ENCODE results near the gene SLC25A22. TPM values are rescaled to one million over a fixed set of nuclear protein-coding genes. Genes with fewer than 3 reads are reported as not detected.

Gene SLC25A22
- polyA plus RNA-seq, 1 experiment, result 25.5 TPM

DNA sequence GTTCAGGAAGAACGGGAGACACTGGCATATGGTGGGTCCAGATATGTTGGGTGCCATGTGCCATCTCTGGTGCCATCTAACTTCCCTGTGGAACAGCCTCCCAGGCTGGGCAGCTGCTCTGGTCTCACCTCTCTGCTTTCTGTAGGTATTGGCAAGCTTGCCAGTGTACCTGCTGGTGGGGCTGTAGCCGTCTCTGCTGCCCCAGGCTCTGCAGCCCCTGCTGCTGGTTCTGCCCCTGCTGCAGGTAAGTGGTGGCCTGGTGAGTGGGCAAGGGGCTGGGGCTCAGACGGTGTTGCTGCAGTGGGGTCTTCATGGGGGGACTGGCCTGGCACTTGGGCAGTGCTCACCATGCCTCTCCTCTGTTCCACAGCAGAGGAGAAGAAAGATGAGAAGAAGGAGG lies 14.3 kb upstream of the SLC25A22 start:
- TF ChIP-seq CTCF (IDR thresholded peaks at IDR 0.05; ENCODE audit: insufficient read depth, low read depth, low read length), result no peak
- H3K4me3 ChIP-seq (ENCODE audit: low read depth, low read length), result no peak overlapping the region
- no peak for DNase-seq (ENCODE audit: low read depth)
- ChIA-PET POLR2A (no interaction called here), CTCF (interaction anchor here (1.5 kb wide), 1 partner anchor 238 kb away, joined by 3 read pairs; no protein-coding TSS in a partner anchor)
- no peaks in the 10 kb centered on the region for H3K27me3 ChIP-seq (ENCODE audit: control insufficient read depth, insufficient read depth, low read length)
- H3K36me3 ChIP-seq (ENCODE audit: control insufficient read depth, insufficient read depth, low read length), result peaks cover 23% of the 10 kb centered on the region

DNA sequence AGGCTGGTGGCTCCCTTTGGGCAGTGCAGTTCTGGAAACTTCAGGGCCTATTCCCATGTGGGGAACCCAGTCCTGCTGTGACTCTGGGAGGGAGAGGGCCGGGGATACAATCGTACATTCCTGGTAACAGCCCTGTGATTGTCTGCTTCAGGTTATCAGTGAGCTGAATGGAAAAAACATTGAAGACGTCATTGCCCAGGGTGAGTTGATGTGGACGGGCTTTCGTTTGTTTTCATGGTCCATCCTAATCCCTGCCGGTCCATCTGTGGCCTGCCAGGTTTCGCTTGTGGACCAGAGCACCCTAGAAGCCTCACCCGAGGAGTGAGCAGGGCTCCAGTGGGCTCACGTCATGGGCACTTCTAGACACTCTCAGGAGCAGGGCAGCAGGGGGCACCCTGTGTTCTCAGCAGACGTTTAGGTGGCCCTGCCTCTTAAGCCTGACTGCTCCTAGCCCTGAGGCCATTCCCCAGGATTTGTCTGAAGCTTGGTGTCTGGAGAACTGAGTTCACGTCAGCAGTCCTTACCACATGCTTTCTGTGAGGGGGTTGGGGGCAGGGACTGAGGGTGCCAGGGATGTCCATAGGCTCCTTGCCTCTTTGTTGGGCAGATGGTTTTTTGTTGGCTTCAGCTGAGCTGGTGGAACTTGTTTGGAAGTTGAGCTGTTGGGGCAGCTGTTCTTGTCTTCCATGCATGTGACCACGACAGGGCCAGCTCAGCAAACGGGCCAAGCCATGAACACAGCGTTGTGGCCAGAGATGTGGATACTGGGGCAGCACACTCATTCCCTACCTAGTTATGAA lies 13.6 kb upstream of the SLC25A22 start:
- ChIA-PET CTCF (interaction anchor here (0.6 to 1.5 kb wide), 4 partner anchors 29 to 239 kb away, joined by 3 read pairs; no protein-coding TSS in a partner anchor), POLR2A (no interaction called here)
- Histone ChIP-seq H3K4me3 (ENCODE audit: low read depth, low read length) (no peak overlapping the region), H3K27me3 (ENCODE audit: control insufficient read depth, insufficient read depth, low read length) (no peaks in the 10 kb centered on the region), H3K36me3 (ENCODE audit: control insufficient read depth, insufficient read depth, low read length) (peaks cover 23% of the 10 kb centered on the region)
- DNase-seq (ENCODE audit: low read depth), result no peak
- TF ChIP-seq CTCF (IDR thresholded peaks at IDR 0.05; ENCODE audit: insufficient read depth, low read depth, low read length), result no peak

- Histone ChIP-seq H3K36me3 (ENCODE audit: control insufficient read depth, insufficient read depth, low read length) (peaks cover 23% of the 10 kb centered on the region), H3K4me3 (ENCODE audit: low read depth, low read length) (peak overlapping the region; percentile 93), H3K27me3 (ENCODE audit: control insufficient read depth, insufficient read depth, low read length) (no peaks in the 10 kb centered on the region)
- CTCF ChIA-PET, result no interaction called here
- TF ChIP-seq CTCF (IDR thresholded peaks at IDR 0.05; ENCODE audit: insufficient read depth, low read depth, low read length), result no peak
- POLR2A ChIA-PET, result interaction anchor here (0.6 to 1.3 kb wide), 3 partner anchors 9 to 83 kb away, joined by 4 to 24 read pairs (median 5); partner anchors contain the start of gene PNPLA2
- DNase-seq (ENCODE audit: low read depth), result no peak
Measured at GRCh38 chr11:810040-810567, 12.0 kb upstream of the SLC25A22 start.

DNA sequence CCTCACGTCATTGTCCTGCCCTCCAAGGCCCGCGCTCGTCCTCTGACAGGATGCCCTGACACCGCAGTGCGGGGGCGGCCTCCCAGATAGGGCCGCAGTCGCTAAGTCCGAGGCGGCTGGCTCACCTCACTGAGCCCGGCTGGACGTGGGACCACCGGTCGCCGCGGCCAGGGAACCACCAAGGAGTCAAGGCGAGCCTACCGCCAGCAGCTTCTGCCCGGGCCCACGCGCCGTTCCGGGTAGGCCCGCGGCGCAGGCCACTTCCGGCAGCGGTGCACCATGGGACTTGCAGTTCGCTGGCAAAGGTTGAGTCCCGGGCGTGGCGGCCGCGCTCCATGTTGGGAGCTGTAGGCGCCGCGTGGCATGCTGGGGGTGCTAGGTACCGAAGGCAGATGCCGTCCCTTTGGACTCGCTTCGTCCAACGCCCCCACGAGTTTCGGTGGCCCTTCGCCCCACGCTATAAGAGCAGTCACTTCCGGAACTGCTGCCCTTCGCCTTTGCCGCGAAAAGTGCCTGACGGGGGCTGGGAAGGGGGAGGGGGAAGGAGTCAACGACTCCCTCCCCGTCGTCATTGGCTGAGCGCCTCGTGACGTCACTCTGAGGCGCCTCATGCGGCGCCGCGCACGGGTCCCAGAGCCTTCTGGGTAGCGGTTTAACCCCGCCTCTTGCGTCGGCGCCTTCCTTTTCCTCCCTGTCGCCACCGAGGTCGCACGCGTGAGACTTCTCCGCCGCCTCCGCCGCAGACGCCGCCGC lies 11.4 kb upstream of the SLC25A22 start, which contains the start of gene RPLP2:
RPLP2 (plus strand) TSS at position 681 of the 753 bp plus-strand sequence. CDS start 268 bp downstream, outside the sequence.
- CTCF ChIA-PET, result interaction anchor here (0.8 to 0.9 kb wide), 2 partner anchors 10 to 25 kb away, joined by 3 read pairs; no protein-coding TSS in a partner anchor
- Histone ChIP-seq H3K4me3 (ENCODE audit: low read depth, low read length) (peak within 1 kb of the TSS; percentile 93), H3K36me3 (ENCODE audit: control insufficient read depth, insufficient read depth, low read length) (peaks cover 23% of the 10 kb centered on the region), H3K27me3 (ENCODE audit: control insufficient read depth, insufficient read depth, low read length) (no peaks in the 10 kb centered on the region)
- POLR2A ChIA-PET, result interaction anchor here (0.6 to 1.3 kb wide), 3 partner anchors 10 to 83 kb away, joined by 4 to 24 read pairs (median 5); partner anchors contain the start of gene PNPLA2
- DNase-seq (ENCODE audit: low read depth), result peak; percentile 69
- no peak for TF ChIP-seq CTCF (IDR thresholded peaks at IDR 0.05; ENCODE audit: insufficient read depth, low read depth, low read length)

Measured in BJ (cell line).